T-helper 22 cell (primary cell): Measurements from ENCODE around the gene IL11.

Experiments
- DNase-seq: peaks from one replicate; pipeline ENCODE4 v3.0.0-alpha.2; 2020; ENCODE audit warnings: low read depth

IL11 gene

DNA sequence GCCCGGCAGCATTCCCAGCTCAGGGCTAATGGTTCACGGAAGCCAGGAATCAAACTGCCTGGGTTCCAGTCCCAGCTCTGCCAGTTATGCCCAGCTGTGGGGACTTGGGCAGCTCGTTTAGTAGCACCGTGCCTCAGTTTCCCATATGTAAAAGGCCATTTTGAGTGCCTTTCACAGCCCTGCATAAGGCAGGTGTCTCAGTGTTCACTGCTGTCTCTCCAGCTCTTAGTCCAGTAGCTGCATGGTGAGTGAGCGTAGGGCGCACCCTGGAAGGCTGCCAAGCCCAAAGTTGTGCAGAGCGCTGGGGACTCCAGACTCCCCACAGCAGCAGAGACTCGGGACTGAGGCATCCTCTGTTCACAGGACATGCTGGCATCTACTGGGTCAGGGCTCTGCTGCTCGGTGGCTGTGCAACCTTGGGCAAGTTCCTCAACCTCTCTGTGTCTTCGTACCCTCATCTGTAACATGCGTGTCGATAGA lies 21.0 kb upstream of the IL11 start:
- DNase-seq, result no peak

DNA sequence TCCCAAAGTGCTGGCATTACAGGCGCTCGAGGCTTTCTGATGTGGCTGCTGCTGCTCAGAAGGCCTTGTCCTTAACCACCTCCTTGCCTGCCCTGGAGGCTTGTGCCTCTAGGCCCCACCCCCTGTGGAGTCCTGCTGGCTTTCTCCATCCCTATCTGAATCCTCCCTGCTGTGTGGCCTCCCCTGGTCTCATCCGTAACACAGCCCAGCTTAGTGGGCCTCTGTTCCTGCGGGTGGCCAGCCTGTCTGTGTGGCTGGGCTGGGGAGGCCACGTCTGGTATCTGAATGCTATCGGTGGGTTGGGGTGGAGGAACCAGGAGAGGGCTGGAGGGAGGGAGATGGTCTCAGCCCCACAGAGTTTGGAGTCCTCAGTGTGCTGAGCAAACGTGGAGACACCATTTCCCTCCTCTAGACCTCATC lies 20.2 kb upstream of the IL11 start:
- no peak for DNase-seq

DNA sequence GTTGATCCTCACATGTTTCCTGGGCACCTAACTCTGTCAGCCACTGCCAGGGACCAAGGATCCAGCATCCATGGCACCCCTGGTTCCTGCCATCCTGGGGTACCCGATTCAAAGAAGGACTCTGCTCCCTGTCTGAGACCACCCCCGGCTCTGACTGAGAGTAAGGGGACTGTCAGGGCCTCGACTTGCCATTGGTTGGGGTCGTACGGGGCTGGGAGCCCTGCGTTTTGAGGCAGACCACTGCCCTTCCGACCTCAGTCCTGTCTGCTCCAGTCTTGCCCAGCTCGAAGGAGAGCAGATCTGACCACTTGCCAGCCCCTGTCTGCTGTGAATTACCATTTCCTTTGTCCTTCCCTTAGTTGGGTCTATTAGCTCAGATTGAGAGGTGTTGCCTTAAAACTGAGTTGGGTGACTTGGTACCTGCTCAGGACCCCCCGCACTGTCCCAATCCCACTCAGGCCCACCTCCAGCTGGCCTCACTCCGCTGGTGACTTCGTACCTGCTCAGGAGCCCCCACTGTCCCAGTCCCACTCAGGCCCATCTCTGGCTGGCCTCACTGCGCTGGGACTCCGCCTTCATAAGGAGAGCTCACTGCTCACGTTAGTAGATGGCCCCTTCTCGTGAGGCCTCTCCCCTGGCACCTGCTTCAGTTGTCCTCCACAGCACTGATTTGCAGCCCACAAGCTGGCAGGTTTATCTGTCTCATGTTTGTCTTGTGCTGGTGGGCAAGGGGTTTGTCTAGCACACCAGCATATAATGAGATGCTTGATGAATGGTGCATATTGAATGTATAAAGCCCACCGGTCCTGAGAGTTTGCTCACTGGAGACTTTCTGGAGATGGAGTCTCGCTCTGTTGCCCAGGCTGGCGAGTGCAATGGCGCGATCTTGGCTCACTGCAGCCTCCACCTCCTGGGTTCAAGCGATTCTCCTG lies 19.4 kb upstream of the IL11 start:
- no peak for DNase-seq

DNA sequence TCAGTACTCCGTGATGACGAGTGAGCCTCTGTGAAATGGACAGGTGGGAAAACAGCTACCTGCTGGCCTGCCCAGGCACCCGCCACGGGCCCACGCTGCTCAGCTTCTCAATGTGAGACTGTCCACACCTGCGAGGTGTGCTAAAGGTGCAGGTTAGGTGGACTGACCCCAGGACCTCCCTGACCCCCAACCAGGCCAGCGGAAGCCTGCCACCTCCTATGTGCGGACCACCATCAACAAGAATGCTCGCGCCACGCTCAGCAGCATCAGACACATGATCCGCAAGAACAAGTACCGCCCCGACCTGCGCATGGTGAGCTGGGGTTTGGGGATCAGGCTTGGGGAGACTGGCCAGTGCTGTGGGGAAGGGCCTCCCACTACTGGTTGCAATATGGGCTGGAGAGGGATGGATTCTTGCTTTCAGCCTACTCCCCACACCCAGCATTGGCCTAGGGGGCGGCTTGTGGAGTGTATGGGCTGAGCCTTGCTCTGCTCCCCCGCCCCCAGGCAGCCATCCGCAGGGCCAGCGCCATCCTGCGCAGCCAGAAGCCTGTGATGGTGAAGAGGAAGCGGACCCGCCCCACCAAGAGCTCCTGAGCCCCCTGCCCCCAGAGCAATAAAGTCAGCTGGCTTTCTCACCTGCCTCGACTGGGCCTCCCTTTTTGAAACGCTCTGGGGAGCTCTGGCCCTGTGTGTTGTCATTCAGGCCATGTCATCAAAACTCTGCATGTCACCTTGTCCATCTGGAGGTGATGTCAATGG lies 17.7 kb upstream of the IL11 start:
- DNase-seq, result no peak

DNA sequence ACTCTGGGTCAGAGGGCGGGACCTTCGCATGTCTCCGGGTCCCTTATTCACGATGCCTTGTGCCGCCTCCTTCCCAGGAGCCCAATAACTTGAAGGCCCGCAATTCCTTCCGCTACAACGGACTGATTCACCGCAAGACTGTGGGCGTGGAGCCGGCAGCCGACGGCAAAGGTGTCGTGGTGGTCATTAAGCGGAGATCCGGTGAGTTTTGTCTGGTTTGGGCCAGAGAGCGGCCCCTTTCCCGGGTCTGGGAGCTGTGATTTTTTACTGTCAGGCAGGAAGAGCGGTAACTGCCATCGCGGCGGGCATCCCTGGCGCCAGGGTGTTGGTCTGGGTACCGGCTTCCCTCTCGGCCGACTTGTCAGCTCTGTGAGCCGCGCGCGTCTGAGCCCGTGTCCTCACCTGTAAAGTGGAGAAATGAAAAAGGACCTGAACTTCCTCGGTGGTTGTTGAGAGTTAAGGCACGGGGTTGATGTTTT lies 16.3 kb upstream of the IL11 start:
- DNase-seq, result no peak

DNA sequence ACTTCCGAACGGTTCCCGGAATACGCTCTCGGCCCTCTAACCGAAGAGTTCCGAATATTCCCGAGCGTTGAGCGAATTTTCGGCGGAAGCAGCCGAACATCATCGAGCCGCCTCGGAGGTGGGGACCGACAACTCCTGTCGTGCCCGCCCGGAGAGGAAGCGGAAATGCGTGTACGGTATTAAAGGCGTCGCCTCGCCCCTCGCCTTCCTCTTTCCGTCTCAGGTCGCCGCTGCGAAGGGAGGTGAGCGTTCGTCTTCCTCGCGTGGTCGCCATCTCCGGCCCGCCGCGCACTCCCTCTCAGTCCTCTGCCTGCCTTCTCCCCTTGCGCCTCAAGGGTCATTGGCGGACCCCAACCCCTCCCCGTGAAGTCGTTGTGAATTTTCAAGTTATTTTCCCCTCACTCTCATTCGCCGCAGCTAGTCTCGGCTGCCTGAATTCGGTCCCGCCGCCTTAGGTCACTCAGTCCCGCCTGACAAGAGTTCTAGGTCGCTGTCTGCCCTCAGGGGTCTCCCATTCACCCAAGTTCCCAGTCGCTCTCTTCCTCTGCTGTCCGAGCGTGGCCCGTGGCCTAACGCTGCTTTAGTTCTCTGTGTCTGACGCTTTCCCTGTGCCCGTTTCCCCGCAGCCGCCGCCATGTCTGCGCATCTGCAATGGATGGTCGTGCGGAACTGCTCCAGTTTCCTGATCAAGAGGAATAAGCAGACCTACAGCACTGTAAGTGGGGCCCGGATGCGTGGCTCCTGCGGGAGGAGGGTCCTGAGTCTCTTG lies 15.6 kb upstream of the IL11 start, which contains the start of gene RPL28:
RPL28 (plus strand) TSS at position 209 of the 769 bp plus-strand sequence; CDS start at position 635, 426 bp downstream.
- DNase-seq, result peak; percentile 96

DNA sequence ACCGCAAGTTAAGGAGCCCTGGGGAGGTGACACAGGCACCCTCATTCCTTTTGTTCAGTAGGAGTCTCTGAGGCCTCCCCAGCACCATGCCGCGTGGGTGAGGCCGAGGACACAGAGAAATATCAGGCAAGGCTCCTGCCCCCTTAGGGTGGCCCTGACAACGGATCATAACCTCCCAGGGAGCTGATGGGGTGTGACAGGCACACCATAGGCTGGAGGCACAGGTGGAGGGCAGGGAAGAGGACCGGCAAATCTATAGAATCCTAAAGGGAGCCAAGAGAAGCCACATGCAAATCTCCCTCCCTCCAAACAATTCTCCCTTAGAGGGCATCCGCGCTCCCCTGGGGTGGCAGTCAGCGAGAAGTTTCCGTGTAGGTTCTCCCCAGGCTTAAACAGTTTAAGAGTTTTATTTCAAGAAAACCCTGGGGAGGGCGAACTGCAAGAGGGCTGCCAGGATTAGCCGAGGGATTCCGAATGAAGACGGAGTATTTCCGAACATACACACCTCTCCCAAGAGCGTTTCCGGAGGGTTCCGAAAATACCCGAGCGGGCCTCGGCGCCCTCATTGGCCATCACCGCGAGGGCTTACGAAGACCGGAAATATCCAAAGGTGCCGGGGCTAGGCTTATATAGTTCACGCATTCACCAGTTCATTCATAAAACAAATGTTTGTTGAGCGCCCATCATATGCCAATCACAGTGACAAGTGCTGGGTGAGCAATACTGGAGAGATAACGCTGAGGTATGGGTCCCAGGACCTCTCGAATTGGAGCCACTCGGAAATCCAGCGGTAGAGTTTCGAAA lies 14.9 kb upstream of the IL11 start:
- peak; percentile 93 for DNase-seq

DNA sequence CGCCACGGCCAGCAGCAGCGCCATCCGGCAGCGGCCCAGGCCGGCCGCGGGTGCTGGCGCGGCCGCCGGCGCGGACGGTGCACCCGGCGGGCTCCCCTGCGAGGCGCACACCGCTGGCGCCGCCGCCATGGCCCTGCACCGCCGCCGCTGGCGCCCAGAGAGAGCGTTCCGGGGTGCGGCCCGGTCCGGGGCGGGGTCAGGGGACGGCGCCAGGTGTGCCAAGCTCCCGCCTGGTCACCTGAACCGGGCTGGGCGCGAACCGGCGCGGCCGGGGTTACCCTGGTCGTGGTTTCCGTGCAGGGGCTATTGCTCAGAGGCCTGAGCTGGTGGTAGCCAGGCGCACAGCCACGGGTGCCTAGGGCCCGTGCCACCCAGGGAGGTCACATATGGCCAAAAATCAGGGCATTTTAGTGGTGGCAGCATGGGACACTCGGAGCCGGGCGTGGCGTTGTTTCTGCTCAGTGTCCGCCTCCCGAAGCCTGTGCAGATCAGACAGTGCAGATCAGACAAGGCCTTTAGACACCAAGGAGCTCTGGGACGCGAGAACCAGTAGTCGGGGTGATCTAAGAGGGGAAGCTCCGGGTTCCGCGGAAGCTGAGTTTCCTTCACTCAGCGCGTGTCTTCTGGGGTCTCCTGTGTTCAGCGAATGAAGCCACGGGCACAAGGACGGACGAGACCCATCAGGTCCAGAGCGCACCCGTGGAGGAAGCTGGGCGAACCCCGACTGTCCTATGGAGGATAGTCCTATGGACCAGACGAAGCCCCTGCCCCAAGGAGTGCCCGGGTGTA lies 14.1 kb upstream of the IL11 start, which contains the start of gene TMEM238:
TMEM238 (minus strand) TSS at position 162 of the 789 bp plus-strand sequence; CDS start at position 129, 33 bp downstream.
- no peak for DNase-seq

DNA sequence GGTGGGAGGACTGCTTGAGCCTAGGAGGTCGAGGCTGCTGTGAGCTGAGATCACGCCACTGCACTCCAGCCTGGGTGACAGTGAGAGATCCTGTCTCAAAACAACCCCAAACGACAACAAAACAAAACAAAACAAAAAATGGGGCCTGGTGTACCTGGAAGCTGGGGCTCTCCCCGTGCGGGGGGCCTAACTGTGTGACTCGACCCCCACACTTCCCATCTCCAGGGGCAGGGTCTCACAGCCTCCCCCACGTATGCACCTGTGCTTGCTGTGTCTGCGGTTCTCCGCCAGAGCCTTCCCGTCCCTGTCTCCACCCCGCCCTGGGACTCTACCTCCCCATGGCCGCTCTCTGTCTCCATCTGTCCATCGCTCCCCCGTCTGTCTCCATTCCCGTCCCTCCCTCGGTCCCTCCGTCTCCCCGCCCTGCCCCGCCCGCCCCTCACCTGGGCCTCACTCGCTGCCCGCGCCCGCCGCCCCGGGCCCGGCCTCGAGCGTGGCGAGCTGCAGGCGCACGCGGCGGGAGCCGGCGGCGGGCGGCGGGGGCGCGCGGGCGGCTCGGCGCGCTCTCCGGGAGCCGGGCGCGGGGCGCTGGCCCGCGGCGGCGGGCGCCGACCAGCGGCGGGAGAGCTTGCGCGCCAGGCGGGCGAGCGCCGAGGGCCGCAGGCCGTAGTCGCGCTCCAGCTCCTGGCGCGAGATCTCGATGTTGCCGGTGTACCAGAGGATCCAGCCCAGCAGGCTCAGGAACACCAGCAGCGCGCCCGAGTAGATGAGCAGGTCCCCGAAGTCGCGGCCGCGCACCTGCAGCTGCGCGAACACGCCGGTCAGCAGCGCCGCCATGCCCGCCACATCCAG lies 13.2 kb upstream of the IL11 start:
- DNase-seq, result peak; percentile 27

DNA sequence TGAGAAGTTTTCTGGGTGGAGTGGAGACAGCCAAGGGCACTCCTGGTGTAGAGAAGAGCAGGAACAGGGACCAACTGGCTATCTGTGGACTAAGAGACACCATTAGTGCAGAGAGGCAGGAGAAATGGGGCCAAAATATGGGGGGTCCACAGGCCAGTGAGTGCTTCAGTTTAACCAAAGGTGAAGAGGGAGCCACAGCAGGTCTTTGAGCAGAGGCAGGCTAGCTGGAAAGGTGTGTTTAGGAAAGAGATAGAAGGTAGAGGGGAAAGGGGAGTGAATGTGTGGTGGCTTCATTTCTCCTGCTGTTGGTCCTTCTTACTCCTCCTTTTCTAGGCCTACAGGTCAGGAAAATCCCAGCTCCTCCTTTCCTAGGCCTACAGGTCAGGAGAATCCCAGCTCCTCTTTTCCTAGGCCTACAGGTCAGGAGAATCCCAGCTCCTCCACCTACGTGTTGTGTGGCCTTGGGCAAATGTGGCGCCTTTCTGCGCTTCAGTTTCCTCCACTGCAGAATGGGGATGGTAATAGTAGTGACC lies 12.3 kb upstream of the IL11 start:
- DNase-seq, result no peak

DNA sequence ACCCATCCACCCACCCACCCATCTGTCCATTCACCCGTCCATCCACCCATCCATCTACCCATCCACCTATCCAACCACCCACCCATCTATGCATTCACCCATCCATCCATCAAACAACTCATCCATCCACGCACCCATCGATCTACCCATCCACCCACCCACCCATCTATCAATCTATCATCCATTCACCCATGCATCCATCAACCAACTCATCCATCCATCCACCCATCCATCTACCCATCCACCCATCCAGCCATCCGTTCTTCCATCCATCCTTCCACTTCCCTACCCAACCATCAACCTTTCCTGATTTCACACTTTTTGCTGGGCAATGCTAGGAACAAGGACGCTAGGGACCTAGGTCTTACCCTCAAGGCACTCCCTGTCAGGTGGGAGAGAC lies 11.8 kb upstream of the IL11 start:
- DNase-seq, result no peak

DNA sequence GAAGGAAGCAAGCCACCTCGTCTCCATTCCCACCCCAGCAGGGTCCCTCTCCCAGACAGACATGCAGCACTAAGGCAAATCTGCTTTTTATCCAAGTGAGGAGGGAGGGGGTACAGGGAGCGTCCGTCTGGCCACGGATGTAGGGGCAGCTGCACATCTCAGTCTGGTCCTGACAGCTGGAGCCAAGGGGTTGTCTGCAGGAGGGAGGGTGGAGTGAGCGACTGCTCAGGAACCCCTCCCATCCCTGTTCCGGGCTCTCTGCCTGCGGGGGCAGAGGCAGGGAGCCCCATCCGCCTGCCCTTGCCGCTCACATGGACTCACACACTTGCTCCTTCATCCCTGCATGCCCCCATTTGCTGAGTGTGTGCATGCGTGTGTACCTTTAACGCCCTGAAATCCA lies 8.9 kb upstream of the IL11 start:
- DNase-seq, result no peak

DNA sequence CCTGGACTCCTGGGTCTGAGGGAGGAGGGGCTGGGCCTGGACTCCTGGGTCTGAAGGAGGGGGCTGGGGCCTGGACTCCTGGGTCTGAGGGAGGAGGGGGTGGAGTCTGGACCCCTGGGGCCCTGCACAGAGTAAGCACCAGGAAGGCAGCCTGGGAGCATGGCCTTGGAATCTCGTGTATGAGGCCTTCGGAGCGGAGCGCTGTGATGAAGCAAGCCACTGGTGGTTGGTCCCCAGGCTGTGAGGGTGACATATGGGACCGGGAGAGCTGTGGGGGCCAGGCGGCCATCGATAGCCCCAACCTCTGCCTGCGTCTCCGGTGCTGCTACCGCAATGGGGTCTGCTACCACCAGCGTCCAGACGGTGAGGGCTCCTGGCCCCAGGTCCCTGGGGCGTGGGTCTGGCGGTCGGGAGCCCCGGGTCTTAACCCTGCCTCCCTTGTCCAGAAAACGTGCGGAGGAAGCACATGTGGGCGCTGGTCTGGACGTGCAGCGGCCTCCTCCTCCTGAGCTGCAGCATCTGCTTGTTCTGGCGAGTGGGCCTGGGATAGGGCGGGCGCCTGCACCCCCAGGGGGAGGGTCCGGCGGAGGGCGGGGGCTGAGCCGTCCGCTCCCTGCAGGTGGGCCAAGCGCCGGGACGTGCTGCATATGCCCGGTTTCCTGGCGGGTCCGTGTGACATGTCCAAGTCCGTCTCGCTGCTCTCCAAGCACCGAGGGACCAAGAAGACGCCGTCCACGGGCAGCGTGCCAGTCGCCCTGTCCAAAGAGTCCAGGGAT lies 7.3 kb upstream of the IL11 start:
- no peak for DNase-seq

DNA sequence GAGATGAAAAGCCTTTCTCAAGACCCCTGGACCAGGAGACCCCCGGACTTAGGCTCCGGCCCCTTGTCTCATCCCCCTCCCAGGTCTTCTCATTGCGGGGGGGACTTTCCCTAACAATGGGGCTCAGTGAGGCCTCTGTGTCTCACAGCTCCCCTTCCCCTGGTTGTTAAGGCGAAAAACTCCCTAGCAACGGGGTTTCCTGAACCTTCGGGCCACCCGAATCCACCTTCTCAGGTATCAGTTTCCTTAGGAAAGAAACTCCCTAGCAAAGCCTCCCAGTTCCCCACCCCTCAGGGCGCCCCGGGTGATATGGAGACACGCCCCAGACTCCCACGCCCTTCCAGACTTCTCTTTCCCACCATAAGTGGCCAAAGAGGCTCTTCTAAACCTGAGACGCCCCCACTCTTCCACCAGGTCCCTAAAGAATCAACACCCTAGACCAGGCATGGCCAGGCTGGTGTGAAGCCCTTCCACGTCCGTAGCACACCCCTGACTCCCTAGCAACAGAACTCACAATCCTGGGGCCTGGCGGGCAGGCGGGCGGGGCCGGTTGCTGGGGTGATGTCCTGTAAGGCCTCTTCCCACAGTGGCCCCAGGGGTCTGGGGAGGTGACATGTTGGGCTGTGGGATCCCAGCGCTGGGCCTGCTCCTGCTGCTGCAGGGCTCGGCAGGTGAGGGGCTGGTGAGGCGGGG lies 6.1 kb upstream of the IL11 start, which contains the start of gene TMEM190:
TMEM190 (plus strand) TSS at position 586 of the 693 bp plus-strand sequence; CDS start at position 614, 28 bp downstream.
- DNase-seq, result no peak

DNA sequence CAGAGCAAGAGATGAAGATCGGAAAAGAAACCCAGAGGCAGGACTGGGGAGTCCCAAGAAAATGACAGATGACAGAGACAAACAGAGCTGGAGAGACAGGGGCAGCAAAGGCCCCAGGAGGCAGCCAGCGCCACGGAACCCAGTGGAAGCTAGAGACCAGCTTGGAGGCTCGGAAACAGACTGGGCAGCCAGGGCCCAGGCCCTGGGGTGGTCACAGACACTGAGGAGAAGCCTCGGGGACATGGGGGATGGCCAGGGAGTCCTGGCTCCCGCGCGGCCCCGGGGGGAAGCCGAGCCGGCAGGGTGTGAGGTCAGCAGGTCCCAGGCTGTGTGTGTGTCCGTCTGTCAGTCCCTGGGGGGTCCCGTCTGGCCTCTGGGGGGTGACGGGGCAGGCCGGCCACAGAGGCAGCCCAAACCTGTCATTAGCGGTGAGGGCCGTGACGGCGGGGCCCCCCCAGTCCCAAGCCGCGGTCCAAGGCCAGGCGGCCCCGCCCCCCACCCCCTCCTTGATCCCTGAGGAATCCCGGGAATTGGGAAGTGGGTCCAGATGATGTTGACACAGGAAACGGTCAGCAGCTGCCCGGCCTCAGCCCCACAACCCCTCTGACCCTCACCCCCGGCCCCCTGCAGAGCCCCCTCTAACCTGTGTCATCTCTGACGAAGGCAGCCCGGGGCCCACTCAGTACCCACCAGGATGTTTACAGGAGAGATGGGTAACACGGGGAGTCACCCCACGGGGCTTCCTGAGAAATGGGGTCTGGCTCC lies 3.9 kb upstream of the IL11 start:
- DNase-seq, result no peak

DNA sequence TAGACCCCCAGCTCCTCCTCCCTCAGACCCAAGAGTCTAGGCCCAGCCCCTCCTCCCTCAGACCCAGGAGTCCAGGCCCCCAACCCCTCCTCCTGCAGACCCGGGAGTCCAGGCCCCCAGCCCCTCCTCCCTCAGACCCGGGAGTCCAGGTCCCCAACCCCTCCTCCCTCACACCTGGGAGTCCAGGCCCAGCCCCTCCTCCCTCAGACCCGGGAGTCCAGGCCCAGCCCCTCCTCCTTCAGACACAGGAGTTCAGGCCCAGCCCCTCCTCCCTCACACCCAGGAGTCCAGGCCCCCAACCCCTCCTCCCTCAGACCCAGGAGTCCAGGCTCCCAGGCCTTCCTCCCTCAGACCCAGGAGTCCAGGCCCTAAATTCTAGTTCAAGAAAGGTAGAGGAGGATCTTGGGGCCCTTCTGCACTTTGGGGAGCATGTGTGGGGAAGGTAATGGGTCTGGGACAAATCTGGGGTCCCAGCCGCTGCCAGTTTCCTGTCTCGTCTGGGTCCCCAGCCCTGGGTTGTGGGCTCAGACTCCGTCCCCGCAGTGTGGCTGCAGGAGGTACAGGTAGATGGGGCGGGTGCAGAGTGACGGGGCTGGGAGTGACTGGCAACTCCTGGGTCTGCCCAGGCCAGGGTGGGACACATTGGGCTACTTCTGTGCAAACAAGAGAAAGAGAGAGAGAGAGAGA lies 3.2 kb upstream of the IL11 start:
- no peak for DNase-seq
